Colonic mucosa (tissue), 4 donors: ENCODE results near the gene MYNN. TPM values are rescaled to one million over a fixed set of nuclear protein-coding genes. Genes with fewer than 3 reads are reported as not detected.

Experiments
- DNase-seq: peaks from one replicate; pipeline ENCODE4 v3.0.0-alpha.2; 2020
- H3K27ac ChIP-seq: fragments of 200-600 bp; one replicate; pipeline ENCODE4 v1.8.0; 2021
- H3K27me3 ChIP-seq: fragments of 200-600 bp; one replicate; pipeline ENCODE4 v1.8.0; 2021
- H3K36me3 ChIP-seq: fragments of 200-600 bp; one replicate; pipeline ENCODE4 v1.8.0; 2021
- H3K4me1 ChIP-seq: fragments of 200-600 bp; one replicate; pipeline ENCODE4 v1.8.0; 2021; ENCODE audit warnings: mild to moderate bottlenecking
- H3K4me3 ChIP-seq: fragments of 200-600 bp; one replicate; pipeline ENCODE4 v1.8.0; 2021
- H3K9ac ChIP-seq, 2 donors: one replicate each; pipeline ENCODE4 v1.7.0; 2013; ENCODE audit warnings: control low read depth in 2 of 2, low read depth in 2 of 2, low read length in 2 of 2
- H3K9me3 ChIP-seq: fragments of 200-600 bp; one replicate; pipeline ENCODE4 v1.8.0; 2021
- intact Hi-C: fragments of 100-400 bp; cut with DNase I; formaldehyde crosslinking; loops from one replicate; pipeline ENCODE4 v1.14.1; 2022
- total RNA-seq, 2 donors: library from RNA; stranded (reverse); fragmentation: NEBNext Ultra II Directional in 1 of 2; extraction: Animal tissue kit (Norgen Biotek cat#: 25700) in 1 of 2; gene quantifications; one replicate each; pipeline ENCODE4 v1.2.1, GENCODE V29; 2021
- TF ChIP-seq, protein P1 (sequence below): fragments of 200-600 bp; IDR thresholded peaks from one replicate; pipeline ENCODE4 v1.8.0; 2022; ENCODE audit warnings: antibody characterized with exemption, mild to moderate bottlenecking
- donor health status: healthy.
- donor health status: DM: no; HTN: no; CAD: no.
- donor health status: DM: no; HTN: no; CAD: no.

The MYNN gene
- total RNA-seq, 2 donors from 2014 or later: 11.1 to 12.9 TPM

GRCh38 chr3:169790687-169791429, 17.7 kb downstream of the MYNN start:
- H3K4me1 ChIP-seq: no peaks in the 10 kb centered on the region
- no peaks in the 10 kb centered on the region for H3K9me3 ChIP-seq
- intact Hi-C loops: no loop called here
- no peak for DNase-seq
- no peak overlapping the region for H3K9ac ChIP-seq
- no peaks in the 10 kb centered on the region for H3K27me3 ChIP-seq
- H3K27ac ChIP-seq: no peak overlapping the region
- H3K36me3 ChIP-seq: peaks cover 6% of the 10 kb centered on the region
- H3K4me3 ChIP-seq: no peak overlapping the region
- TF ChIP-seq, protein P1, sequence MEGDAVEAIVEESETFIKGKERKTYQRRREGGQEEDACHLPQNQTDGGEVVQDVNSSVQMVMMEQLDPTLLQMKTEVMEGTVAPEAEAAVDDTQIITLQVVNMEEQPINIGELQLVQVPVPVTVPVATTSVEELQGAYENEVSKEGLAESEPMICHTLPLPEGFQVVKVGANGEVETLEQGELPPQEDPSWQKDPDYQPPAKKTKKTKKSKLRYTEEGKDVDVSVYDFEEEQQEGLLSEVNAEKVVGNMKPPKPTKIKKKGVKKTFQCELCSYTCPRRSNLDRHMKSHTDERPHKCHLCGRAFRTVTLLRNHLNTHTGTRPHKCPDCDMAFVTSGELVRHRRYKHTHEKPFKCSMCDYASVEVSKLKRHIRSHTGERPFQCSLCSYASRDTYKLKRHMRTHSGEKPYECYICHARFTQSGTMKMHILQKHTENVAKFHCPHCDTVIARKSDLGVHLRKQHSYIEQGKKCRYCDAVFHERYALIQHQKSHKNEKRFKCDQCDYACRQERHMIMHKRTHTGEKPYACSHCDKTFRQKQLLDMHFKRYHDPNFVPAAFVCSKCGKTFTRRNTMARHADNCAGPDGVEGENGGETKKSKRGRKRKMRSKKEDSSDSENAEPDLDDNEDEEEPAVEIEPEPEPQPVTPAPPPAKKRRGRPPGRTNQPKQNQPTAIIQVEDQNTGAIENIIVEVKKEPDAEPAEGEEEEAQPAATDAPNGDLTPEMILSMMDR: no peak

- H3K27me3 ChIP-seq: no peaks in the 10 kb centered on the region
- no peak overlapping the region for H3K9ac ChIP-seq
- no peaks in the 10 kb centered on the region for H3K4me1 ChIP-seq
- H3K36me3 ChIP-seq: no peaks in the 10 kb centered on the region
- H3K9me3 ChIP-seq: no peaks in the 10 kb centered on the region
- intact Hi-C loops: no loop called here
- TF ChIP-seq, protein P1: no peak
- H3K4me3 ChIP-seq: no peak overlapping the region
- no peak for DNase-seq
- H3K27ac ChIP-seq: no peak overlapping the region
Measured at GRCh38 chr3:169792359-169792758, 19.2 kb downstream of the MYNN start.

DNA sequence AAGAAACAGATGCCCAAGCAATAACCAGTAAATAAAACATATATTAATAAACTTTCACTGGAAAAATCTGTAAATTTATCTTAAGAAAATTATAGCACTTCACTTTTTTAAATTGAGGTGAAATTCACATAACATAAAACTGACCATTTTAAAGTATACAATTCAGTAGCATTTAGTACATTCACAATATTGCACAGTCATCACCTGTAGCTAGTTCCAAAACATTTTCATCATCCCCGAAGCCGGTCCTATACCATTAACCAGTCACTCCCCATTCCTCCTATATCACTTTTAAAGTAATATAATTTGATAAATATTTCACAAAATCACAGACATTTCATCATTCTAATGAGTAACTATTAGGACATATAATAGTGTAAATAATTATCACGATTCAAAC, 31.5 kb downstream of the MYNN start:
- no peaks in the 10 kb centered on the region for H3K4me1 ChIP-seq
- no peaks in the 10 kb centered on the region for H3K36me3 ChIP-seq
- intact Hi-C loops: no loop called here
- no peak for DNase-seq
- no peaks in the 10 kb centered on the region for H3K9me3 ChIP-seq
- H3K9ac ChIP-seq: no peak overlapping the region
- no peak overlapping the region for H3K4me3 ChIP-seq
- H3K27ac ChIP-seq: no peak overlapping the region
- no peaks in the 10 kb centered on the region for H3K27me3 ChIP-seq
- TF ChIP-seq, protein P1: no peak

DNA sequence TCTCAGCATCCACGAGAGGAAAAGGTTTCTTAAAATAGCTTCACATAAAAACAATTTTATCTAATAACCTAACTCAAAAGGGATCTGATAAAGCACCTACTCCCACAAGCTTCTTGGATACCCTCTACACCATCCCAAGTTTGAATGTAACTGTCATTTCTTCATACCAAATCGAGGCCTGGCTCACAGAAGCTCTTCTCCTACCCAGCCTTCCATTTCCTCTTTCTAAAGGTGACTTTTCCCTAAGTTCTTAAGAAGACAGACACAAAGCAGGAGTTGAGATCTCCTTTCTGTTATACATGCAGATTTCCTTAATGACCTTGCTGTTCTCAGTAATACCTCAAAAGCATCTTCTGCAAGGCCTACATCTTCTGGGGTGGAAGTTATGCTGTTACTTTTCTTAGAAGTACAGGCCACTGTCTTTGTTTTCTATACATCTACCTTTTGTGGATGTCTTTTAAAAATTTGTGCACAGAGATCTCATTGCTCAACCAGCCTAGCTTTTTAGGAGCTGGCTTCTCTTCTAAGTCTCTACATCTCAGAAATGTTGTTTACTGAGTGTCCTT, 36.1 kb downstream of the MYNN start:
- Histone ChIP-seq H3K4me3 (no peak overlapping the region), H3K4me1 (no peaks in the 10 kb centered on the region), H3K36me3 (no peaks in the 10 kb centered on the region), H3K27me3 (no peaks in the 10 kb centered on the region), H3K9ac (no peak overlapping the region), H3K9me3 (no peaks in the 10 kb centered on the region), H3K27ac (no peak overlapping the region)
- TF ChIP-seq, protein P1: no peak
- DNase-seq: no peak
- intact Hi-C loops: no loop called here

DNA sequence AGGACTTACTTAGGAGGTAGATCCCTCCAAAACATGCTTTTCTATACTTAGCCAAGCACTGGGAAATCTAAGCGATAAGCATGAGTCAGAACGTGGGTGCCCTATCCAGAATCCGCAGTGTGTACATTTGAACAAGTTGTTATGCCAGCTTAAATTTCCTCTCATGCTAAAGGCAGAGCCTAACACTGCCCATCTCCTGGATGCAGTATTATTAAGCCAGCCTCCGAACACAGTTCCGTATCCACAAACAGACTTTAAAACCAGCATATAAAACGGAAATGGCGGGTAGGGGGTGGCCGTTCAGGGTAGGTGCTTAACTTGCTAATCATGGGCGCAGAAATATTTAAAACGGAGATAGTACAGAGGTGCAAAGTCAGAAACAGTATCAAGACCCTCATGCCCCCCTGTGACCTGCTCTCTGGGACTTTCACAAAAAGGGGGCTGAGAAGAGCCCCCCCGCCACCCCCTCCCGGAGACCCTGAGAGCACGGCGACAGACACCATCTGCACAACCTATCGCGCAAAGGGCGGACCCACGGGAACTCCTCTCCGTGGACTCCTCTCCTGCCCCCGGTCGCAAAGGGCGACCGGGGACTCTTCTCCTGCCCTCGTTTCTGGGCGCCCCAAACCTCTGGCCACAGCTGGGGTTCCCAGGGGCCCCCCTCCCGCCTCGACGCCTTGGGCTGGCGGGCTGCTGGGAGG, 38.6 kb downstream of the MYNN start:
- Histone ChIP-seq H3K4me3 (peak overlapping the region; percentile 57), H3K27ac (peak overlapping the region; percentile 32), H3K9ac (peak overlapping the region; percentile 38 to 74), H3K27me3 (no peaks in the 10 kb centered on the region), H3K4me1 (no peaks in the 10 kb centered on the region), H3K9me3 (no peaks in the 10 kb centered on the region), H3K36me3 (no peaks in the 10 kb centered on the region)
- DNase-seq: peak; percentile 24
- TF ChIP-seq, protein P1: no peak
- intact Hi-C loops: no loop called here
